Large intestine (tissue), 3 donors: ENCODE measurements around the gene UBASH3A. TPM values are rescaled to one million over a fixed set of nuclear protein-coding genes. Genes with fewer than 3 reads are reported as not detected.
A peak's percentile ranks its signal among the peaks of the same experiment; 100 is the strongest.

Source experiments
- DNase-seq, 2 donors: peaks; one replicate each; pipeline versions ENCODE4 v3.0.0 to v3.0.0-alpha.2; 2013
- H3K27ac ChIP-seq: one replicate; pipeline ENCODE4 v1.5.1; 2013; ENCODE audit warnings: low read length
- H3K27me3 ChIP-seq: 2 replicates; pipeline ENCODE4 v1.6.1; 2013; ENCODE audit warnings: low read length; ENCODE audit not compliant: control insufficient read depth, insufficient read depth
- H3K36me3 ChIP-seq: 2 replicates; pipeline ENCODE4 v1.6.1; 2013; ENCODE audit warnings: low read length; ENCODE audit not compliant: control insufficient read depth, insufficient read depth
- H3K4me1 ChIP-seq: one replicate; pipeline ENCODE4 v1.6.1; 2013; ENCODE audit warnings: low read length; ENCODE audit not compliant: control insufficient read depth, insufficient read depth
- H3K4me3 ChIP-seq: one replicate; pipeline ENCODE4 v1.5.1; 2013; ENCODE audit warnings: low read length
- H3K9me3 ChIP-seq: one replicate; pipeline ENCODE4 v1.6.1; 2013; ENCODE audit warnings: mild to moderate bottlenecking, low read depth, low read length, moderate library complexity; ENCODE audit not compliant: control insufficient read depth
- WGBS: methylation state at CpG from one replicate; pipeline ENCODE4 v1.1.5; 2013; ENCODE audit warnings: low lambda C conversion rate; ENCODE audit not compliant: insufficient coverage; 5-methylcytosine and 5-hydroxymethylcytosine counted together
- polyA plus RNA-seq: library from polyadenylated mRNA; unstranded; fragments of 120-200 nt; gene quantifications from one replicate; pipeline ENCODE4 v1.2.1, GENCODE V29; 2013

The UBASH3A gene
- polyA plus RNA-seq, 1 donor = 0.73 TPM

- Histone ChIP-seq H3K9me3 (peaks cover 4% of the 10 kb centered on the region), H3K4me1 (peaks cover 2% of the 10 kb centered on the region), H3K36me3 (no peaks in the 10 kb centered on the region), H3K27ac (no peak overlapping the region), H3K27me3 (no peaks in the 10 kb centered on the region), H3K4me3 (no peak overlapping the region)
- 51% methylated on average over 2 of the region's 14 CpGs for WGBS
- DNase-seq = no peak
Observed at GRCh38 chr21:42447182-42447581, 43.5 kb downstream of the UBASH3A start.

GRCh38 chr21:42447732-42448131 lies 44.0 kb downstream of the UBASH3A start:
- WGBS = no CpG with 5 or more reads among the region's 10 CpGs

GRCh38 chr21:42448686-42449085 lies 45.0 kb downstream of the UBASH3A start:
- no peak for DNase-seq
- no CpG with 5 or more reads among the region's 3 CpGs for WGBS
- no peaks in the 10 kb centered on the region for H3K27me3 ChIP-seq

More at GRCh38 chr21:42447732-42448131, 44.0 kb downstream of the UBASH3A start:
- no peak overlapping the region for H3K4me3 ChIP-seq
- H3K27me3 ChIP-seq = no peaks in the 10 kb centered on the region
- no peak for DNase-seq
- peaks cover 4% of the 10 kb centered on the region for H3K9me3 ChIP-seq
- no peaks in the 10 kb centered on the region for H3K36me3 ChIP-seq
- H3K27ac ChIP-seq = no peak overlapping the region
- peaks cover 2% of the 10 kb centered on the region for H3K4me1 ChIP-seq

GRCh38 chr21:42451941-42452340 lies 48.2 kb downstream of the UBASH3A start:
- Histone ChIP-seq H3K27me3 (no peaks in the 10 kb centered on the region), H3K4me1 (peaks cover 35% of the 10 kb centered on the region), H3K4me3 (no peak overlapping the region), H3K36me3 (no peaks in the 10 kb centered on the region), H3K9me3 (peaks cover 4% of the 10 kb centered on the region), H3K27ac (no peak overlapping the region)
- DNase-seq = no peak
- no CpG with 5 or more reads among the region's 9 CpGs for WGBS

More at GRCh38 chr21:42448686-42449085, 45.0 kb downstream of the UBASH3A start:
- Histone ChIP-seq H3K4me3 (no peak overlapping the region), H3K4me1 (peaks cover 11% of the 10 kb centered on the region), H3K36me3 (no peaks in the 10 kb centered on the region), H3K27ac (no peak overlapping the region), H3K9me3 (peaks cover 4% of the 10 kb centered on the region)

- WGBS = 83% methylated on average over 1 of the region's 22 CpGs
Observed at GRCh38 chr21:42452401-42453223, 48.9 kb downstream of the UBASH3A start.

GRCh38 chr21:42453224-42453985 lies 49.7 kb downstream of the UBASH3A start:
- H3K27ac ChIP-seq = peak overlapping the region; percentile 20
- H3K27me3 ChIP-seq = no peaks in the 10 kb centered on the region
- H3K4me3 ChIP-seq = no peak overlapping the region
- no CpG with 5 or more reads among the region's 18 CpGs for WGBS
- H3K4me1 ChIP-seq = peaks cover 44% of the 10 kb centered on the region
- DNase-seq = peak in 1 of 2 donors; percentile 61
- H3K9me3 ChIP-seq = peaks cover 4% of the 10 kb centered on the region
- H3K36me3 ChIP-seq = no peaks in the 10 kb centered on the region

More at GRCh38 chr21:42452401-42453223, 48.9 kb downstream of the UBASH3A start:
- Histone ChIP-seq H3K4me3 (no peak overlapping the region), H3K4me1 (peaks cover 38% of the 10 kb centered on the region), H3K27ac (no peak overlapping the region), H3K36me3 (no peaks in the 10 kb centered on the region), H3K27me3 (no peaks in the 10 kb centered on the region), H3K9me3 (peaks cover 4% of the 10 kb centered on the region)
- DNase-seq = no peak

- Histone ChIP-seq H3K4me1 (peaks cover 45% of the 10 kb centered on the region), H3K4me3 (no peak overlapping the region), H3K27ac (peak overlapping the region; percentile 20), H3K9me3 (peaks cover 4% of the 10 kb centered on the region), H3K27me3 (no peaks in the 10 kb centered on the region), H3K36me3 (no peaks in the 10 kb centered on the region)
- no CpG with 5 or more reads among the region's 19 CpGs for WGBS
- no peak for DNase-seq
Observed at GRCh38 chr21:42453986-42454570, 50.4 kb downstream of the UBASH3A start.

GRCh38 chr21:42454786-42455185 lies 51.1 kb downstream of the UBASH3A start:
- Histone ChIP-seq H3K4me3 (no peak overlapping the region), H3K4me1 (peaks cover 50% of the 10 kb centered on the region), H3K27ac (peak overlapping the region; percentile 52), H3K9me3 (peaks cover 4% of the 10 kb centered on the region), H3K36me3 (no peaks in the 10 kb centered on the region), H3K27me3 (no peaks in the 10 kb centered on the region)
- 96% methylated on average over 3 of the region's 9 CpGs for WGBS
- DNase-seq = no peak

- Histone ChIP-seq H3K27ac (peak overlapping the region; percentile 52), H3K4me3 (no peak overlapping the region), H3K36me3 (no peaks in the 10 kb centered on the region), H3K27me3 (no peaks in the 10 kb centered on the region), H3K9me3 (peaks cover 4% of the 10 kb centered on the region), H3K4me1 (peaks cover 54% of the 10 kb centered on the region)
- peak in 1 of 2 donors; percentile 85 for DNase-seq
- 100% methylated on average over 2 of the region's 9 CpGs for WGBS
Observed at GRCh38 chr21:42455196-42455595, 51.5 kb downstream of the UBASH3A start.

GRCh38 chr21:42455754-42456440 lies 52.2 kb downstream of the UBASH3A start:
- peak overlapping the region; percentile 52 for H3K27ac ChIP-seq
- no peak overlapping the region for H3K4me3 ChIP-seq
- no peaks in the 10 kb centered on the region for H3K27me3 ChIP-seq
- H3K36me3 ChIP-seq = no peaks in the 10 kb centered on the region
- H3K9me3 ChIP-seq = no peaks in the 10 kb centered on the region
- no peak for DNase-seq
- peaks cover 61% of the 10 kb centered on the region for H3K4me1 ChIP-seq
- WGBS = 100% methylated on average over 2 of the region's 10 CpGs
